ENCODE measurements around the gene UAP1.
A peak's percentile ranks its signal among the peaks of the same experiment; 100 is the strongest.
"Not testable (repeated sequence)": the region's sequence is repeated elsewhere in the genome, so short reads cannot be mapped to it uniquely, and the experiment has no call there.

UAP1 gene

DNA sequence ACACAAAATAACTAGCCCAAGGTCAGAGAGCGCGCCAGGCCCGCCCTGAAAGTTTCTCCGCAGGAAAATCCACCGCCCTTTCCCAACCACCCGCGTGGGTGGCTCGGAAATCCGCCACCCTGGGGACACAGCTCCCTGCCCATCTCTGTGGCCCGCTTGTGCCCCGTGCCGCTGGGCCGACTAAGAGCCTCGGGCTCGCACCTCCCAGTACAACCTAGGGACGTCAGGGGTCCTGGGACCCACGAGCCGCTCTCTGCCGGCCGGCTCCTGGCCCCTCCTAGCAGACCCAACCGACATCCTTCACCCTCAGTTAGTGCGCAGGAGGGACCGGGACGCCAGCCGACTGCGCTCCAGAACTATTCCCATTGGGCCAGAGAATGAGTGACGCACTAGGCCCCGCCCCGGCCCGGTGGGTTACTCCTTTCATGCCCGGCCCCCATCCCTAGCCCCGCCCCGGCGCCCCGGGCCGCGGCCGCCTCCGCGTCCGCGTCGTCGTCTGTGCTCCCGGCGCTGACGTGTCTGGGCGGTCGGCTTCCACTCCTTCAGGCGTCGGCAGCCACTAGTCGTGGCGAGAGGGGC, 396 bp upstream of the UAP1 start:
- in situ Hi-C loops (cut with MboI; ENCODE audit: low pct_unique_long_range_greater_than_20kb, low sequenced_read_pairs), result no loop called here
- DNase-seq, result peak; percentile 93

DNA sequence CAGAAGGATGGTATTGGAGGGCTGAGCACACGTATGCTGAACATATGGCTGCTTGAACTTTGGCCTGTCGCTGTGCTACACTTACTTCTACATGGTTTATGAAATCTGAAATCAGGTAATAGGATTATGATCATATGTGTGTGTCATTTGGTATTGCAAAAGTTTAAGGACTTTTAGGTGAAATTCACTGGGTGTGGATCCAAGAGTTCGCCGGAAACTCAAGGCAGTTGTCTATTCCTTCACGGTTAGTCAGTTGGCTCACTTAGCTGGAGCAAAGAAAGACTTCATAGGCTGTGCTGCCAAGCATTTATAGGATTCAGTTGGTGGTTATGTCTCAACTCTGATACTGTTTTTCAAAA, 927 bp downstream of the UAP1 start:
- DNase-seq, result no peak
- in situ Hi-C loops (cut with MboI; ENCODE audit: low pct_unique_long_range_greater_than_20kb, low sequenced_read_pairs), result no loop called here

- no peak for DNase-seq
- in situ Hi-C loops (cut with MboI; ENCODE audit: low pct_unique_long_range_greater_than_20kb, low sequenced_read_pairs), result no loop called here
These were observed 3.3 kb downstream of the UAP1 start for GRCh38 chr1:162564762-162565218.

DNA sequence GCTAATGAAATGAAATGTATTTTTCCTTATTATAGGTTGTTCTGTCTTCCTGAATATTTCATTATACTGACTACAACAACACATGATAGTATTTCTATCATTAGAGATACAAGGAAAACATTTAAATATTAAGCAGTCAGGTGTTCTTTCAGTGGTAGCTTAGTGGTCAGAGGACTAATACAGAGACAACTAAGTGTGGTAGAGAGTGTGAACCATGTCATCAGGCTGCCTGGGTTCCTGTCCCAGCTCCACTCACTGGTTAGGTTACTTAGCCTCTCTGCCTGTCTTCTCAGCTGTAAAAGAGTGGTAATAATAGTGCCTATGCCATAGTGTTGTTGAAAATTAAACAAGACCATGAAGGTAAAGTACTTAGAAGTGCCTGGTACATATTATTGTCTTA, 3.9 kb downstream of the UAP1 start:
- DNase-seq, result no peak
- in situ Hi-C loops (cut with MboI; ENCODE audit: low pct_unique_long_range_greater_than_20kb, low sequenced_read_pairs), result no loop called here

DNA sequence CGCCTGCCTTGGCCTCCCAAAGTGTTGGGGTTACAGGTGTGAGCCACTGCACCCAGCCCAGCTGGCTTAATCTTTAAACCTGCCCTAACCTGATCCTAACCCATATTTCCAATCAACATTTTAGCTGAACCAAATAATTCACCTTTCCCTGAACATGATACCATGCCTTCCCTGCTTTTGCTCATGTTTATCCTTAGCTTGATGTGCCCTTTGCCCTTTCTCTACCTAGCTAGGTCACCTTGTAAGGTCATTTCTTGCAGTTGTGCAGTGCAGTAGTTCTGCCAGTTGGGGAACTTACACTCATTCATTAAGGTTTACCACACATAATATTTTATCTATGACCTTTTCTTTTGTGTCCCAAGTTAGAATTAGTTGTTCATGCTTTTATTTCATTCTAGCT, 5.3 kb downstream of the UAP1 start:
- in situ Hi-C loops (cut with MboI; ENCODE audit: low pct_unique_long_range_greater_than_20kb, low sequenced_read_pairs), result no loop called here
- no peak for DNase-seq

- DNase-seq, result no peak
- in situ Hi-C loops (cut with MboI; ENCODE audit: low pct_unique_long_range_greater_than_20kb, low sequenced_read_pairs), result no loop called here
These were observed 7.3 kb downstream of the UAP1 start for GRCh38 chr1:162568802-162569201.

DNA sequence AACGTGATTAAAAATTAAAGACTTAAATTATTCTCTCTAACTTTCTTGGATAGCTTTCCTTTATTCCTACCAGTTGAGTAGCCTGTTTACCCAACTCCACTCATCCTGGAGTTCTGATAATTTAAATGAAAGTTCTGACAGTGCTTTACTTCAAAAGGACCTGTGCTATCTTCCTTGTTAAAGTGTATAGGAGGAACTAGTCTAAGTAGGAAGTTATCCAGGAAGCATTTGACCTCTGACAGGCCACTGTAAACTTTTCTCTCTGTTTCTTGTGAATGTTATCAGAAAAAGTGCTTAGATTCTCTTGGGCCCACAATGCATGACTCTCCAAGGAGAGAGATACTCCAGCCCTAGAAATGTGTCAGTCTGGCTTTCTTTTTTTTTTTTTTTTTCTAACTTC, 9.2 kb downstream of the UAP1 start:
- DNase-seq, result no peak
- in situ Hi-C loops (cut with MboI; ENCODE audit: low pct_unique_long_range_greater_than_20kb, low sequenced_read_pairs), result no loop called here

DNA sequence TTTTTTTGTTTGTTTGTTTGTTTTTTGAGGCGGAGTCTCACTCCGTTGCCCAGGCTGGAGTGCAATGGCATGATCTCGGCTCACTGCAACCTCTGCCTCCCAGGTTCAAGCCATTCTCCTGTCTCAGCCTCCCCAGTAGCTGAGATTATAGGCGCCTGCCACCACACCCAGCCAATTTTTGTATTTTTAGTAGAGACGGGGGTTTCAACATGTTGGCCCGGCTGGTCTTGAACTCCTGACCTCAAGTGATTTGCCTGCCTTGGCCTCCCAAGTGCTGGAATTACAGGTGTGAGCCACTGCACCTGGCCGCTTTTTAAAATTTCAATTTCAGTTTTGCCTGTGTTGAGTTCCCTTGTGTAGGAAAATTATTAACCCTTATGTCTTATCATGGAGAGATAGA, 9.6 kb downstream of the UAP1 start:
- DNase-seq; in situ Hi-C loops (cut with MboI; ENCODE audit: low pct_unique_long_range_greater_than_20kb, low sequenced_read_pairs): not testable (repeated sequence)

DNA sequence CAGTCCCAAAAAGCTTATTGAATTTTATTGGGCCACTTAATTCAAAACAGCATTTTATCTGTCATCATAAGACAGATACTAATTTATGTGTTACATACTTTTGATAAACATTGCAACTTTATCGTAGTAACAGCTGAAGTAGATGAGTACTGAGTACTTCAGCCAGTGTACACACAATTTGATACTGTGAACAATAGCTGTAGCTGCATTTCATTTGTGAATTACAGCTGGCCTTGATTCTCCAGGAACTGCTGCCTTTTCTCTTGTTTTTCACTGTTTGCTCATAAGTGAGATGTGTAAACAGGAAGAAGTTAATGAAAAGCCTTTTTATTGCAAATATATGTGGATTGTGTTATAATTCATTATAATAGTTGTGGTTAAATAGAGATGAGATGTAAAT, 10.2 kb downstream of the UAP1 start:
- in situ Hi-C loops (cut with MboI; ENCODE audit: low pct_unique_long_range_greater_than_20kb, low sequenced_read_pairs), result no loop called here
- no peak for DNase-seq

- no peak for DNase-seq
- in situ Hi-C loops (cut with MboI; ENCODE audit: low pct_unique_long_range_greater_than_20kb, low sequenced_read_pairs), result no loop called here
These were observed 11.6 kb downstream of the UAP1 start for GRCh38 chr1:162573136-162573535.

DNA sequence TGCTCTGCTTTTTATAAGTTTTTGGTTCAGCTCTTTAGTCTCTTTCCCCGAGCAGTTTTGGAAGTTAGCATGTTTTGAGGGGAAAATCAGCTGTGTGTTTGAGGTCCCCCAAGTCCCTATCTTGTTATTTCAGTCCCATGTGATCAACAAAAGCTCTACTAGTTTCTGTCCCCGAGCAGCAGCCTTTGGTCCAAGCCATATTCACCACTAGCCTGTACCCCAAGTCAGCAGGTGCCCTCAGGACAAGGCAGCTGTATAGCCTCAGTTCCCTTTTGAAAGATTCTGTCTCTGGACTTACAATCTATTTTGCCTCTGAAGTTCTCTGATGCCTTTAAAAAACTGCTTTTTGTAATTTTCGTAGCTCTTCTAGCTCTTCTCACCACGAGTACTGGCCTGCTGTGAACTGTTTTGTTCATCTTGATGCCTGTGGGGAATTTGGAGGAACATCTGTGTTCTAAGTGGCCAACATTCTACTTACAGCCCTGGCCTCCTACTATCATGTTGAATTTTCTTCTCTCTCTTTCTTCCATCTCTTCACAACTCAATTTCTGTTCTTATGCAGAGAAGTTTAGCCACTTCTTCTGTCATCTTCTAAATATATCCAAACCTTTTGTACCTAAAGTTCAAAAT, 16.7 kb downstream of the UAP1 start:
- in situ Hi-C loops (cut with MboI; ENCODE audit: low pct_unique_long_range_greater_than_20kb, low sequenced_read_pairs), result no loop called here
- no peak for DNase-seq

DNA sequence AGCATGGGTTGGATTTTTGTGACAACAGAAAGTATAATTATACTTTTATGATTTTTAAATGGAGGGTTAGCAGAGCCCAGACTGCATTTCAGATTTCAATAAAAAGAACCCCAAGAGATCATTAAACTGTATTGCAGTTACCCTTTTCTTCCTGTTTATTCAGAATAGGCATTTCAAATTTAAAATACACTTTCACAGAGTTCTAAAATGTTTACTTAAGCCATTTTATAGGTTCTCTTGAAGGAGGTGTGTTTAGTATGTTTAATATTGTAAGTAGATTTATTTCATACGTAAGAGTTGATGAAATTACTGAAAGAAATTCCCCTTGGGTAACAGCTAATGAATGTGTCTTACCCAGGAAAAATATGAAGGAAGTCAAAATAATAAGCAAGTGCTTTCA, 17.4 kb downstream of the UAP1 start:
- no peak for DNase-seq
- in situ Hi-C loops (cut with MboI; ENCODE audit: low pct_unique_long_range_greater_than_20kb, low sequenced_read_pairs), result no loop called here

DNA sequence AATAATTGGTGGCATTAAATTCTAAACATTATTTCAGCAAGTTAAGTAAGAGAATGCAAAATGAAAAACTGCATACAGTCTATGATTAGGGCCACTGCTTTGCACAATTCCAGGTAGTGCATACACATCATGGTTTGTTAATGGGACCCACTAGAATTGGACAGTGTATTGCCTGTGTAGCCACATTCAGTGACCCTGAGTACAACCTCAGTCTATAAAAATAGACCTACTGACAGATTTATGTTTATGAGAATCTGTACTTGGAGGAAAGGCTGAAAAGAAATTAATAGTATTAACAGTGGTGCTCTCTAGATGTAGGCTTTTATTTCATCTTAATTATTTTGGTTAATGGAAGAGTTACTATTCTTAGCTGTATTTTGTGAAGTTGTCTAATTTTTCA, 18.8 kb downstream of the UAP1 start:
- in situ Hi-C loops (cut with MboI; ENCODE audit: low pct_unique_long_range_greater_than_20kb, low sequenced_read_pairs), result no loop called here
- DNase-seq, result no peak

- in situ Hi-C loops (cut with MboI; ENCODE audit: low pct_unique_long_range_greater_than_20kb, low sequenced_read_pairs), result not testable (repeated sequence)
These were observed 21.4 kb downstream of the UAP1 start for GRCh38 chr1:162582901-162583300.

GRCh38 chr1:162585101-162585500, 23.6 kb downstream of the UAP1 start:
- in situ Hi-C loops (cut with MboI; ENCODE audit: low pct_unique_long_range_greater_than_20kb, low sequenced_read_pairs), result not testable (repeated sequence)

More at GRCh38 chr1:162582901-162583300, 21.4 kb downstream of the UAP1 start:
- DNase-seq, result not testable (repeated sequence)

DNA sequence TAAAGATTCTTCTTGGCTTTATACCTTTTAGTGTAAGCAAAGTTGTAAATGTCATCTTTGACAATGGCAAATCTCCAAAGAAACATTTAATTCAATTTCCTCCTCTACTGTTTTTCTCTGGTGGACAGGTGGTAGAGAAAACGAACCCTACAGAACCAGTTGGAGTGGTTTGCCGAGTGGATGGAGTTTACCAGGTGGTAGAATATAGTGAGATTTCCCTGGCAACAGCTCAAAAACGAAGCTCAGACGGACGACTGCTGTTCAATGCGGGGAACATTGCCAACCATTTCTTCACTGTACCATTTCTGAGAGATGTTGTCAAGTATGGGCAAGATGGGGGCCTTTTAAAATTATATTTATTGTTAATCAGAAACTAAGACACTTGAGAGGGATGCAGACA, 25.8 kb downstream of the UAP1 start:
- DNase-seq, result no peak
- in situ Hi-C loops (cut with MboI; ENCODE audit: low pct_unique_long_range_greater_than_20kb, low sequenced_read_pairs), result no loop called here

More at GRCh38 chr1:162585101-162585500, 23.6 kb downstream of the UAP1 start:
- DNase-seq, result not testable (repeated sequence)

DNA sequence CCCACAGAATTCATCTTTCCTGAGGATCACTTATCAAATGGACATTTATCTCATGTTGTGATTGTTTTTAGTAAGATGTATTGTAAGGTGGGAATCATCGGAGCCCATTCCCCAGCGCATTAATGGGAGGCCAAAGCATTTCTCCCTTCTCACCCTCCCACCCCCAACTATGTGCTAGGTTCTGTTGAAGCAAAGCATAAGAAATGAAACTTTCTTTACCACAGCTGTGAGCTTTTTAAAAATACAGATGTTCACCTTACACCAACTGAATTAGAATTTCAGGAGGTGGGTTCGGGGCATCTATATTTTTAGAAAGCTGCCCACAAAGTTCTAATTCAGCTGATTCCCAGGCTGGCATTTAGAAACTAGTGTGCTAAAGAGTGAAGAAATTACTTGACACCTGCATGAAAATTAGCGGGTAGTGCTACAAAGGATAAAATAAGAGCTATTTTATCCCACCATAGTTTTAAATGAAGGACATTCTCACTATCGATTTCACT, 26.3 kb downstream of the UAP1 start:
- DNase-seq, result no peak
- in situ Hi-C loops (cut with MboI; ENCODE audit: low pct_unique_long_range_greater_than_20kb, low sequenced_read_pairs), result no loop called here

- no peak for DNase-seq
- in situ Hi-C loops (cut with MboI; ENCODE audit: low pct_unique_long_range_greater_than_20kb, low sequenced_read_pairs), result no loop called here
These were observed 28.6 kb downstream of the UAP1 start for GRCh38 chr1:162590101-162590500.

GRCh38 chr1:162590686-162591085, 29.2 kb downstream of the UAP1 start:
- in situ Hi-C loops (cut with MboI; ENCODE audit: low pct_unique_long_range_greater_than_20kb, low sequenced_read_pairs), result no loop called here
- no peak for DNase-seq

- no peak for DNase-seq
- in situ Hi-C loops (cut with MboI; ENCODE audit: low pct_unique_long_range_greater_than_20kb, low sequenced_read_pairs), result no loop called here
These were observed 35.1 kb downstream of the UAP1 start for GRCh38 chr1:162596514-162597170.

DNA sequence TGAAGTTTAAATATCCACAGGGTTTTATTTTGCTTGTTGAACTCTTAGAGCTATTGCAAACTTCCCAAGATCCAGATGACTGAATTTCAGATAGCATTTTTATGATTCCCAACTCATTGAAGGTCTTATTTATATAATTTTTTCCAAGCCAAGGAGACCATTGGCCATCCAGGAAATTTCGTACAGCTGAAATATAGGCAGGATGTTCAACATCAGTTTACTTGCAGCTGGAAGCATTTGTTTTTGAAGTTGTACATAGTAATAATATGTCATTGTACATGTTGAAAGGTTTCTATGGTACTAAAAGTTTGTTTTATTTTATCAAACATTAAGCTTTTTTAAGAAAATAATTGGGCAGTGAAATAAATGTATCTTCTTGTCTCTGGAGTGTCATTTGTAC, 37.9 kb downstream of the UAP1 start:
- in situ Hi-C loops (cut with MboI; ENCODE audit: low pct_unique_long_range_greater_than_20kb, low sequenced_read_pairs), result no loop called here
- DNase-seq, result no peak
